HG02870 (cell line): Measurements from ENCODE around the gene ZNF71.
"Not testable (repeated sequence)": the region's sequence is repeated elsewhere in the genome, so short reads cannot be mapped to it uniquely, and the experiment has no call there.

Experiments
- ATAC-seq: cut with Tn5 transposase; IDR thresholded peaks from one replicate; pipeline ENCODE4 v1.9.1; 2021; ENCODE audit warnings: mild to moderate bottlenecking, moderate library complexity; ENCODE audit not compliant: unreplicated experiment

The ZNF71 gene

GRCh38 chr19:56619121-56619520, 24.0 kb downstream of the ZNF71 start:
- ATAC-seq = no peak

DNA sequence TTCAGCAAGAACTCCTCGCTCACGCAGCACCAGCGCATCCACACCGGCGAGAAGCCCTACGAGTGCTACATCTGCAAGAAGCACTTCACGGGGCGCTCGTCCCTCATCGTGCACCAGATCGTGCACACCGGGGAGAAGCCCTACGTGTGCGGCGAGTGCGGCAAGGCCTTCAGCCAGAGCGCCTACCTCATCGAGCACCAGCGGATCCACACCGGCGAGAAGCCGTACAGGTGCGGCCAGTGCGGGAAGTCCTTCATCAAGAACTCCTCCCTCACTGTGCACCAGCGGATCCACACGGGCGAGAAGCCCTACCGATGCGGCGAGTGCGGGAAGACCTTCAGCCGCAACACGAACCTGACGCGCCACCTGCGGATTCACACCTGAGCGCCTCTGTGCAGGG, 27.3 kb downstream of the ZNF71 start:
- no peak for ATAC-seq

DNA sequence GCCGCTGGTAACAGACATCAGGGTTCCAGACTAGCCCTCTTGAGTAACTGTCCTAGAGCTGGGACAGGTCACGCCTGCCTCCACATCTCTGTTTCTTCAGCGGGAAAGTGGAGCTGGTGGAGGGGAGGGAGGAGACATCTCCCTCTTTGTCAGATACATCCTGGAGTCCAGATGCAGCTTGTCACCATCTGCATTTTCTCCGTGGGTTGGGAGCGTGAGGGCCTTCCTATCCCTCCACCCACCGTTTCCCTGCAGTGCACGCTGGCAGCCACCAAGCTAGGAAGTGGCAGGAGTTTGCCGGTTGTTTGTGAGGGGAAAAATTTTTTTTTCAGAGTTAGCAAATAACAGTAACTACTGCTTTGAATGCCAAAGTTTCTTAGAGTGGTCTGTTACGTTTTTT, 27.9 kb downstream of the ZNF71 start:
- ATAC-seq = no peak

GRCh38 chr19:56625708-56626107, 30.6 kb downstream of the ZNF71 start:
- ATAC-seq = no peak

DNA sequence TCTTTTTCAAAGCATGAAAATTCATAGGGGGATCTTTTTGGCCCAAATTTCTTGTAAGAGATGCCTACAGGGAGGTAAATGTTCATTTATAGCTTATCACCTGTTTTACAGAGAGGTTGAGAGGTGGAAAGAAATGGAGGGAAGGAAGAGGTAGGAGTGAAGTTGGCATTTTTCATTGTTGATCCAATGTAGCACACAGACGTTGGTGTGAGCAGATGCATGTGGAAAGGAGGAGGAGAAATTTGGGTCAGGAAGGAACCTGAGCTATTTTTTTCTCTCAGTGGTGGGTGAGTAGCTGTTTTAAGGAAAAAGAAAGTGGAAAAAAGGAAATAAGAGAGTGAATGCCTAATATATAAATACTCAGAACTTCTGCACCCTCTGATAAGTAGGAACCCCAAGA, 37.9 kb downstream of the ZNF71 start:
- no peak for ATAC-seq

DNA sequence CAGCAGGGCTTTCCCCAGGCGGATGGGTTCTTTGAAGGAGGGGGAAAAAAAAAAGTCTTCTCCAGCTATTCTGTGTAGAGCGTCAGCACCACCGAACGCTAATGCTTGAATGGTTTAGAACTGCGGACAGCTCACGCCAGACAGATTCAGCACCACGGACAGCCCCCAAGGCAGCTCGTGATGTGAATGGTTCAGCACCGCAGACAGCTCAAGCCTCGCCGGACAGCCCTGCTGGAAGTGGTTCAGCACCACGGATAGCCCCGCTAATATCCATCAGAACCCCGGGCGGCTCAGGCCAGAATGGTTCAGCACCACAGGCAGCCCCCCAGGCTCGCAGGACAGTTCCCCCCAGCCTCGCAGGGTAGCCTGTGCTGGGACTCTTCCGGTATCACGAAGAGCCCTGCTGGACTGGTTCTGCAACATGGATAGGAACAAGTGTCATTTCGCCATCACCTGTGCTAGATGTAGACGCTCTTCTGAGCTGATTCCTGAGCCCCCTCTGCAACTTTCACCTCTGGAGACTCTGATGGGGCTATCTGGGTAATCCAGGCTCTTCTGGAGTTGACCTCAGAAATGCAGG, 43.0 kb downstream of the ZNF71 start:
- ATAC-seq = no peak

- no peak for ATAC-seq
Observed at GRCh38 chr19:56639217-56639616, 44.1 kb downstream of the ZNF71 start.

DNA sequence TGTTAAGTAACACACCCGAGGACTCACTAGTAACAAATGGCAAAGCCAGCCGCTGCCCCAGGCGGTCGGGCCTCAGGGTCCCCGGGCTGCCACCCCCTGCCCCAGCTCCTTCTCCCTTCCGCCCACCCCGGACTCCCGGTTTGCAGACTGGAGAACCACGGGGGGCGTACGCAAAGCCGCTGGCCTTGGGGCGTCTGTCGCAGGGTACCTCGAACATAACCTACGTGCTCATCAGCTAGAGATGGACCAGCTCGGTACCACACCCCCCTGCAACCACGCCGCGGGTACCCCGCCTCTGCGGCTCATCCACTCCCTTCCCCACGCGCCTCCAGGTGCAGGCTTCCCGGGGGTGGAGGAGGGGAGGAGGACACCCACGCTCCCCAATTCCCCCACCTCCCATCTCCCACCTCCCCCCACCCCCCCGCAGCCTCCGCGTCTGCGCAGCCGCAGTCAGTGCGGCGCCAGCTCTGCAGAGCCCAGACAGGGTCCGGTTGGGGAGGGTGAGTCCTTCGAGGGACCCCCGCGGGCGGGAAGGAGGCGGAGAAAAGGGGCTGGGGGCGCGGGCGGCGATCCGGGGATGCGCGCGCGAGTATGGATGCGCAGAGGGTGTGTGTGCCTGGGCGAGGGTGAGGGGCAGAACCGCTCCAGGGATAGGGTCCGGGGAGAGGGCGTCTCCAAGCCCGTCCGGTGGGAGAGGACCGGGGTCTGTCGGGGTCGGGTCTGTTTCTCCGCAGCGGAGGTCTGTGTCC, 47.8 kb downstream of the ZNF71 start, which contains the start of gene SMIM17:
Gene SMIM17 (plus strand): TSS at position 449 of the 749 bp plus-strand sequence. CDS start 2,509 bp downstream, outside the sequence.
- no peak for ATAC-seq

DNA sequence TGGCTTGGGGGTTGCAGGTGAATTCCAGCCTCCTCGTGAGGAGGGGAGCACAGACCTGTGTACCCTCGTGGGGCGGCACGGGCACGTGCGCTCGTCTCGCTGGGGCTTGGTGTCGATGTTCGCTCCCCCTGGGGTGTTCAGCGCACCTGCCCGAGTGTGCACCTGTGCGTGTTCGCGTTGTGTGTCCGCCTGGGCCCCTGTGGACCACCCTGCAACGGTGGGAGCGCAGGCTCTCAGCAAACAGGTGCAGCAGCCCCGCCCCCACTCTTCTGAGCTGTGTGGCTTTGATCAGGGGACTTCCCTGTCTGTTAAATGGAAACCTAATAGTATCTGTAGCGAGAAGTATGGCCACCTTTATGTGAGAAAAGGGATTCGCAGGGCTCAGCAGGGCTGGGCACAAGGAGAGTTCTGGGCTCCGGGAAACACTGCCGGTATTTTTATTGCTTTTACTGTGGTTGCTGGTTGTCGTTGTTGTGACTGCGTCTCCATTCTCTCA, 48.4 kb downstream of the ZNF71 start:
- no peak for ATAC-seq

DNA sequence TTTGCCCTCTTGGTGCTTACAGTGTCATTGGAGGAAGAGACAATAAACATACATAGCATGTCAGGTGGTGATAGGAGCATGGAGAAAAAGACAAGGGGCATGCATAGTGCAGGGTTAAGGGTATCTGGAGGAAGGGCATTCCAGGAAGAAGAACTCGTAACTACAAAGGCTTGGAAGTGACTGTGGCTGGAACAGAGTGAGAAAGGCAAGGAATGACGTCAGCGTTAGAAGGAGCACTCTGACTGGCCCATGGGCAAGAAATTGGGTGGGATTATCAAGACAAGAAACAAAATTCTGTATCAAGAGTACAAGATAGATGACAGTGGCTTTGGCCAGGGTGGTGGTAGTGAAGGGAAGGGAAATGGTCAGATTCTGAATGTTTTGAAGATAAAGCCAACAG, 59.0 kb downstream of the ZNF71 start:
- ATAC-seq = no peak

DNA sequence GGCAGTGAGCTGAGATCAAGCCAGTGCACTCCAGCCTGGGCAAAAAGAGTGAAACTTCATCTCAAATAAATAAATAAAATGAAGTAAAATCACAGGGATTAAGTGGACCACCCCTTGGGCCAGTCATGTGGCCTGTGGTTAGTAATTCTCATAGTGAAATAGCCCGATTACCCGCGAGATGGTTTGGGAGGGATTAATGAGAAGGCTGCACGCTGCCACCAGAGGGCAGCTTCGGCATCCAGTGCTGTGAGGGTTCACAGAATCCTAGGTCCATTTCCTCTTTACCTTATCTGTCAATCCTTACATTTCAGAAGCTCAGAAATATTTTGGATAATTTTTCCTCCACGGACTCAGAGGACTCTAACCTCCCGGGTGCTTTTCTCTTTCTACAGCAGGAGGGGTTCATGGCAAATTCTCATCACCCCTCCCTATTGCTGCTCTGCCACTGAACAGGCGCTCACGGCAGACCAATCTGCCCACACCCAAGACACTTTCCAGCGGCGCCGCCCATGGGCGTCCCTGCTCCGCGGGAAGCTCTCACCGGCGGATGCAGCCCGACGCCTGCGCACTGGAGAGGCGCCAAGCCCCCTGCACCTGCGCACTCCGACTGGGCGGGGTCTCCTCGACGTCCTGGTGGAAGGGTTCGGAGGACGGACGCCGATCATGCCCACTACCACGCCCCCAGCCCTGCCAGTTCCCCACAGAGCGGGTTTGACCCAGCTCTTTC, 65.4 kb downstream of the ZNF71 start:
- no peak for ATAC-seq

DNA sequence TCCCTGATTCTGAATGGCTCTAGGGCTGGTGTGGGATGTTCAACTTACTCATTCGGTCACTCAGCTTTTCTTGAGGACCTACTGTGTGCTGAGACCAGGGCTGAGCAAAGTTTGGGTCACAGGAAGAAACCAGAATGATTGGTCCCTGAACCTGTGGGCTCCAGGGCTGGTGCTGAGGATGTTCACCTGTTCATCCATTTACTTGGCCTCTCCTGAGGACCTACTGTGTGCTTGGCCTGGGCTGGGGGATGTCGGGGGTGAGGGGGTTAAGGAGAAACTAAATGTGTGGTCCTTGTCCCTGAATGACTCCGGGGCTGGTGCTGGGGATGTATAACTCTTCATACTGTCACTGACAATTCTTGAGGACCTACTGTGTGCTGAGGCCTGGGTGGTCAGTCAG, 66.1 kb downstream of the ZNF71 start:
- no peak for ATAC-seq

- ATAC-seq = no peak
Observed at GRCh38 chr19:56663931-56664500, 68.9 kb downstream of the ZNF71 start.

- ATAC-seq = no peak
Observed at GRCh38 chr19:56664511-56664910, 69.4 kb downstream of the ZNF71 start.

- ATAC-seq = no peak
Observed at GRCh38 chr19:56667311-56667870, 72.3 kb downstream of the ZNF71 start.

- ATAC-seq = no peak
Observed at GRCh38 chr19:56668676-56669075, 73.6 kb downstream of the ZNF71 start.

- no peak for ATAC-seq
Observed at GRCh38 chr19:56670401-56670960, 75.4 kb downstream of the ZNF71 start.

GRCh38 chr19:56670961-56671612, 76.0 kb downstream of the ZNF71 start:
- no peak for ATAC-seq

- ATAC-seq = no peak
Observed at GRCh38 chr19:56671613-56671994, 76.5 kb downstream of the ZNF71 start, which contains the start of gene ZNF835. ZNF835 (minus strand) TSS chr19:56671757; CDS start chr19:56665198, 6,559 bp downstream.

GRCh38 chr19:56672610-56673009, 77.5 kb downstream of the ZNF71 start:
- not testable (repeated sequence) for ATAC-seq
